NCI-H524 (cell line): ENCODE measurements around the gene SPATA31E1.
"Not testable (repeated sequence)": the region's sequence is repeated elsewhere in the genome, so short reads cannot be mapped to it uniquely, and the experiment has no call there.

Experiments used
- DNase-seq, 2 experiments: peaks; one replicate each; lab custom pipeline; 2025; lab: John Stamatoyannopoulos, UW

The SPATA31E1 gene

GRCh38 chr9:87934444-87934843, 51.8 kb downstream of the SPATA31E1 start:
- not testable (repeated sequence) for DNase-seq

- not testable (repeated sequence) for DNase-seq
Observed at GRCh38 chr9:87937352-87937751, 54.7 kb downstream of the SPATA31E1 start.

GRCh38 chr9:87937918-87938317, 55.2 kb downstream of the SPATA31E1 start:
- DNase-seq = not testable (repeated sequence)

GRCh38 chr9:87938336-87938735, 55.7 kb downstream of the SPATA31E1 start:
- DNase-seq = not testable (repeated sequence)
